GM12875 (cell line): Measurements from ENCODE around the gene GATC.
A peak's percentile ranks its signal among the peaks of the same experiment; 100 is the strongest.

Source experiments
- H3K4me3 ChIP-seq: one replicate; pipeline ENCODE4 v1.5.1; 2011; ENCODE audit warnings: low read depth, low read length, control low read depth
- CTCF ChIP-seq: IDR thresholded peaks from 2 replicates; pipeline ENCODE4 v1.5.1; 2011; ENCODE audit warnings: low read depth, mild to moderate bottlenecking, control low read depth, inconsistent platforms, low read length, moderate library complexity, borderline replicate concordance; ENCODE audit not compliant: insufficient read depth

The GATC gene

GRCh38 chr12:120445911-120446843 is at the start of gene GATC, which contains the start of gene TRIAP1:
GATC (plus strand) TSS chr12:120446444; CDS start chr12:120446481, 37 bp downstream.
TRIAP1 (minus strand) TSS chr12:120446384; CDS start chr12:120446372, 12 bp downstream.
- TF ChIP-seq CTCF = no peak
- H3K4me3 ChIP-seq = peak within 1 kb of the TSS; percentile 96

- H3K4me3 ChIP-seq = no peak overlapping the region
- no peak for TF ChIP-seq CTCF
Observed at GRCh38 chr12:120397824-120398540, 48.3 kb upstream of the GATC start.

- H3K4me3 ChIP-seq = no peak overlapping the region
- TF ChIP-seq CTCF = no peak
Observed at GRCh38 chr12:120399531-120399930, 46.7 kb upstream of the GATC start.

GRCh38 chr12:120402217-120402616 is 44.0 kb upstream of the GATC start:
- no peak overlapping the region for H3K4me3 ChIP-seq
- no peak for TF ChIP-seq CTCF

- no peak overlapping the region for H3K4me3 ChIP-seq
- TF ChIP-seq CTCF = no peak
Observed at GRCh38 chr12:120403869-120404268, 42.4 kb upstream of the GATC start.

- TF ChIP-seq CTCF = no peak
- no peak overlapping the region for H3K4me3 ChIP-seq
Observed at GRCh38 chr12:120404271-120404670, 42.0 kb upstream of the GATC start.
